Thoracic aorta (tissue), 2 donors: Measurements from ENCODE around the gene ASTL. TPM values are rescaled to one million over a fixed set of nuclear protein-coding genes. Genes with fewer than 3 reads are reported as not detected.
A peak's percentile ranks its signal among the peaks of the same experiment; 100 is the strongest.

ENCODE experiments used
- ATAC-seq: fragments of 150-250 bp; one replicate; pipeline ENCODE4 v1.8.0; 2017; ENCODE audit warnings: low read depth; ENCODE audit not compliant: insufficient number of reproducible peaks, low FRiP score
- DNase-seq: peaks from one replicate; pipeline ENCODE4 v3.0.0-alpha.2; 2020; ENCODE audit warnings: low spot score
- H3K27ac ChIP-seq, 2 donors: fragments of 200-600 bp; sonication (generic); 1 replicate in 1 of 2; 2 replicates in 1 of 2; pipeline ENCODE4 v1.5.1; 2016; ENCODE audit warnings: mild to moderate bottlenecking in 2 of 2, moderate library complexity in 2 of 2
- H3K27me3 ChIP-seq: fragments of 200-600 bp; sonication (generic); replicated peaks from 2 replicates; pipeline ENCODE4 v1.6.0; 2016; ENCODE audit warnings: mild to moderate bottlenecking; ENCODE audit not compliant: insufficient read depth
- H3K36me3 ChIP-seq: fragments of 200-600 bp; sonication (generic); one replicate; pipeline ENCODE4 v1.5.1; 2016
- H3K4me1 ChIP-seq, 2 donors: fragments of 200-600 bp; sonication (generic); 1 replicate in 1 of 2; 2 replicates in 1 of 2; pipeline versions ENCODE4 v1.5.1 to v1.6.0; 2016; ENCODE audit warnings: low read depth in 2 of 2, mild to moderate bottlenecking in 1 of 2; ENCODE audit not compliant: control insufficient read depth in 1 of 2
- H3K4me3 ChIP-seq: fragments of 200-600 bp; sonication (generic); 2 replicates; pipeline ENCODE4 v1.5.1; 2016; ENCODE audit warnings: mild to moderate bottlenecking
- H3K9me3 ChIP-seq: fragments of 200-600 bp; sonication (generic); 2 replicates; pipeline ENCODE4 v1.5.1; 2016
- CTCF ChIP-seq: fragments of 200-600 bp; sonication (generic); IDR thresholded peaks from one replicate; pipeline ENCODE4 v1.5.1; 2019; ENCODE audit warnings: antibody characterized with exemption
- total RNA-seq, 2 donors: library from RNA; depleted of rRNA; stranded (reverse); fragments of >200 nt; gene quantifications; one replicate each; pipeline versions ENCODE4 v1.1.0 to v1.2.3, GENCODE V29; 2016

ASTL gene
- total RNA-seq, 2 donors from 2014 or later = not detected

DNA sequence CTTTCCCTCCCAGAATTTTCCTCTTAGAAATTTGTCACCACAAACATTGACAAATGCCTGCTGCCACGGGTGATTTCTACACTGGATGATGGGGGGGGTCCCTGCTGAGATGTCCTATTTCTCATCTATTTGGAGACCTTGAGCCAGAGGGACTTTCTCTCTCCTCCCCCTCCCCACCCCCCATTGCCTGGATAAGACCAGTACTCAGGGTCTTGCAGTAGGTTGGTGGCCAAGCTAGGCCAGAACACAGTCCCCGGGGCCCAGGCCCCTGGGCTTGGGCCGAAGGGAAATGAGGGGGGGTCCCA lies 7.5 kb upstream of the ASTL start:
- no peak for DNase-seq
- ATAC-seq = no peak
- peaks cover 21 to 57% of the 10 kb centered on the region in 2 donors for H3K4me1 ChIP-seq
- TF ChIP-seq CTCF = no peak
- no peaks in the 10 kb centered on the region for H3K36me3 ChIP-seq
- peak overlapping the region; percentile 77 for H3K4me3 ChIP-seq
- peak overlapping the region; percentile 69 to 73 for H3K27ac ChIP-seq
- H3K27me3 ChIP-seq = no peaks in the 10 kb centered on the region
- H3K9me3 ChIP-seq = no peaks in the 10 kb centered on the region

DNA sequence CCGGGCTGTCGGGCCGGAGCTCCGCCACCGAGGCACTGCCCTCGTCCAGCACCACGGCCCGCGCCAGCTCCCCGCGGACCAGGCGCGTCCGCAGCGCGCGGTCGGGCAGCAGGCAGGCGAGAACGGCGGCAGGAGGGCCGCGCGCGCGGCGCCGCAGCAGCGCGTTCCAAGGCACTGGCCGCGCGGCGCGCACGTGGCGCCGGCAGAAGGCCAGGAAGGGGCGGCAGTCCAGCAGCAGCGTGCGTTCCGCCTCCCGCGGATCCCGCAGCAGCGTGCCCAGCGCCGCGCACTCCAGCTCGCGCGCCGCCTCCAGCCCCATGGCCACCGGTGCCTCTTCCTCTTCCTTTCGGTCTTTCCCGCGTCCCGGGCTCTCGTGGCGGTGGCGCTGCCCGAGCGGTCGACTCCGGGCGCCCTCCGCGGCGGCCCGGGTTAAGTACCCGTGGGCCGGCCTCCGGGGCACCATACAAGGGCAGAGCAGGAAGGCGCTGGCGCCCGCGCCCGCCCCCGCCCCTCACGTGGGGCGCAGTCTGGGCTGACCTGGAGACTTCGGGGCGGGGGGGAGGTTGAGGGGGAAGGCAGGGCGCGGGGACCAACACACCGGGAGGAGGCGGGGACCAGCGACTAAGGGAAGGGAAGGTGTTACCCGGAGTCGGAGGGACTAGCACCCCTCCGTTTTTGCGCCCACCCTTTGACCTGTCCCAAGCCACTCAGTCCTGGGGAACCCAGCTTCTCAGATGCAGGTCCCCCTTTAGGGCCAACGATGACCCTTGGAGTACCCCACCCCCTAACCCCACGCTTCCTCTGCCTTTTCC lies 6.9 kb upstream of the ASTL start, which contains the start of gene DUSP2:
TSS of gene DUSP2 (minus strand) at position 405 of the 812 bp plus-strand sequence. CDS start at position 319, 86 bp downstream.
- peak; percentile 34 for ATAC-seq
- Histone ChIP-seq H3K4me3 (peak within 1 kb of the TSS; percentile 77), H3K27ac (peak within 1 kb of the TSS; percentile 69 to 73), H3K36me3 (no peaks in the 10 kb centered on the region), H3K4me1 (peaks cover 21 to 57% of the 10 kb centered on the region in 2 donors), H3K9me3 (no peaks in the 10 kb centered on the region), H3K27me3 (no peaks in the 10 kb centered on the region)
- TF ChIP-seq CTCF = no peak
- DNase-seq = peak; percentile 39

GRCh38 chr2:96144481-96145035 lies 6.3 kb upstream of the ASTL start:
- no peaks in the 10 kb centered on the region for H3K9me3 ChIP-seq
- H3K27me3 ChIP-seq = no peaks in the 10 kb centered on the region
- ATAC-seq (no peak), DNase-seq (no peak)
- no peaks in the 10 kb centered on the region for H3K36me3 ChIP-seq
- H3K4me1 ChIP-seq = peaks cover 21 to 57% of the 10 kb centered on the region in 2 donors
- TF ChIP-seq CTCF = no peak
- H3K4me3 ChIP-seq = peak overlapping the region; percentile 77
- H3K27ac ChIP-seq = peak overlapping the region in 1 of 2 donors; percentile 69

- DNase-seq (no peak), ATAC-seq (no peak)
- Histone ChIP-seq H3K4me3 (peak overlapping the region; percentile 77), H3K36me3 (no peaks in the 10 kb centered on the region), H3K4me1 (peaks cover 21 to 55% of the 10 kb centered on the region in 2 donors), H3K9me3 (no peaks in the 10 kb centered on the region), H3K27ac (no peak overlapping the region), H3K27me3 (no peaks in the 10 kb centered on the region)
- TF ChIP-seq CTCF = no peak
Measured at GRCh38 chr2:96143848-96144480, 5.7 kb upstream of the ASTL start.

DNA sequence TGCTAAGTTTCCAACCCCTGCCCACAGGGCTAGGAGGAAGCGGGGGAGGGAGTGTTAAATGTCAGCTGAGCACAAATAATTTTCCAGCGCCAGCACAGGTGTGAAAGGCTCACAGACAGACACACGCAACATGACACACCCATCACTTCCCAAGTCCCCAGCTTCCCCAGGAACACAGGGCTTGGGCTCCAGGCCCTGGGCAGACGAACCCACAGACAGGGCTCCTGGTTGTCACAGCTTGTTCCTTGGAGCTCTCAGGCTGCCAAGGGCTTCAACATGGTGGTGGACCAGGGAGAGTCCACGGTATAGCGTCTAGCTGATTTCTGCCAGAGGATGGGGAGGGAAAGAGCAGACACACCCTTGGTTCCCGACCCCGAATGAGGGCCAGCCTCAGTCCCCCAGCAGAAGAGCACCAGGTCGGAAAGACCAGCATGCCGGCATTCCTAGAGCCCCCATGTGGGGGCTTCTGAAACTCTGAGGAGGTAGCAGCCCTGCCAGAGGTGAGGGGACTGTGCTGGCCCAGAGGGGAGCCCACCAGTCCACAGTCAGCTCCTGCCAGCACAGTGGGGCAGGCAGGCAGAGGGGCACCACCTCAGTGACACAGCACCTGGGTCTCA lies 5.0 kb upstream of the ASTL start:
- no peak for ATAC-seq
- Histone ChIP-seq H3K27me3 (no peaks in the 10 kb centered on the region), H3K4me1 (peaks cover 21 to 49% of the 10 kb centered on the region in 2 donors), H3K36me3 (no peaks in the 10 kb centered on the region), H3K4me3 (peak overlapping the region; percentile 77), H3K27ac (no peak overlapping the region), H3K9me3 (no peaks in the 10 kb centered on the region)
- no peak for TF ChIP-seq CTCF
- DNase-seq = no peak
